ENCODE data around the gene KNOP1. TPM values are rescaled to one million over a fixed set of nuclear protein-coding genes. Genes with fewer than 3 reads are reported as not detected.

KNOP1 gene
- total RNA-seq, 1 donor from 2014 or later = 19.0 TPM

DNA sequence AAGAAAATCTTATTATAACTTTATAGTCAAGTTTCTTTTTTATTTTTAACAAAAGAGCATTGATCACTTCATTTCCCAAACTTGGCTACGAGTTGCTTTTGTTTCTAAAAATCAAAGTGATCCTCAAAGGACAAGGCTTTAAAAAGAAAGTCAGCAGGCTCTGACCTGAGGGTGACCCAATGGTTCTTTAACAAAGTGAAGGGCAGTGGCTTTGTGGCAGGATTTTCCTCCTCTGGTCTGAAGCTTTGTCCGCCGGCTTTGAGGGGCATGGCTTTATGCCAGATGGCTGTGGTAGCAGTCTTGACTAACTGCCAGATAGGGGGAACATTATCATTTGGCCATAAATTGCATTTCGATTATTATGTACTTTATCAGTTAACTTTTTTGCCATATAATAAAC lies 28.5 kb upstream of the KNOP1 start:
- Mint-ChIP-seq H3K4me3 (no peak overlapping the region), H3K4me1 (no peaks in the 10 kb centered on the region), H3K27me3 (no peaks in the 10 kb centered on the region), H3K36me3 (ENCODE audit: low read depth) (no peaks in the 10 kb centered on the region), H3K9me3 (no peaks in the 10 kb centered on the region), H3K27ac (no peak overlapping the region)
- TF ChIP-seq, protein P1, sequence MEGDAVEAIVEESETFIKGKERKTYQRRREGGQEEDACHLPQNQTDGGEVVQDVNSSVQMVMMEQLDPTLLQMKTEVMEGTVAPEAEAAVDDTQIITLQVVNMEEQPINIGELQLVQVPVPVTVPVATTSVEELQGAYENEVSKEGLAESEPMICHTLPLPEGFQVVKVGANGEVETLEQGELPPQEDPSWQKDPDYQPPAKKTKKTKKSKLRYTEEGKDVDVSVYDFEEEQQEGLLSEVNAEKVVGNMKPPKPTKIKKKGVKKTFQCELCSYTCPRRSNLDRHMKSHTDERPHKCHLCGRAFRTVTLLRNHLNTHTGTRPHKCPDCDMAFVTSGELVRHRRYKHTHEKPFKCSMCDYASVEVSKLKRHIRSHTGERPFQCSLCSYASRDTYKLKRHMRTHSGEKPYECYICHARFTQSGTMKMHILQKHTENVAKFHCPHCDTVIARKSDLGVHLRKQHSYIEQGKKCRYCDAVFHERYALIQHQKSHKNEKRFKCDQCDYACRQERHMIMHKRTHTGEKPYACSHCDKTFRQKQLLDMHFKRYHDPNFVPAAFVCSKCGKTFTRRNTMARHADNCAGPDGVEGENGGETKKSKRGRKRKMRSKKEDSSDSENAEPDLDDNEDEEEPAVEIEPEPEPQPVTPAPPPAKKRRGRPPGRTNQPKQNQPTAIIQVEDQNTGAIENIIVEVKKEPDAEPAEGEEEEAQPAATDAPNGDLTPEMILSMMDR (IDR thresholded peaks at IDR 0.05) = no peak
- POLR2A ChIA-PET = no interaction called here
- no peak for ATAC-seq (ENCODE audit: low read depth)
- intact Hi-C loops (cut with micrococcal nuclease) = no loop called here
- CTCF ChIA-PET = no interaction called here
- no peak for DNase-seq

DNA sequence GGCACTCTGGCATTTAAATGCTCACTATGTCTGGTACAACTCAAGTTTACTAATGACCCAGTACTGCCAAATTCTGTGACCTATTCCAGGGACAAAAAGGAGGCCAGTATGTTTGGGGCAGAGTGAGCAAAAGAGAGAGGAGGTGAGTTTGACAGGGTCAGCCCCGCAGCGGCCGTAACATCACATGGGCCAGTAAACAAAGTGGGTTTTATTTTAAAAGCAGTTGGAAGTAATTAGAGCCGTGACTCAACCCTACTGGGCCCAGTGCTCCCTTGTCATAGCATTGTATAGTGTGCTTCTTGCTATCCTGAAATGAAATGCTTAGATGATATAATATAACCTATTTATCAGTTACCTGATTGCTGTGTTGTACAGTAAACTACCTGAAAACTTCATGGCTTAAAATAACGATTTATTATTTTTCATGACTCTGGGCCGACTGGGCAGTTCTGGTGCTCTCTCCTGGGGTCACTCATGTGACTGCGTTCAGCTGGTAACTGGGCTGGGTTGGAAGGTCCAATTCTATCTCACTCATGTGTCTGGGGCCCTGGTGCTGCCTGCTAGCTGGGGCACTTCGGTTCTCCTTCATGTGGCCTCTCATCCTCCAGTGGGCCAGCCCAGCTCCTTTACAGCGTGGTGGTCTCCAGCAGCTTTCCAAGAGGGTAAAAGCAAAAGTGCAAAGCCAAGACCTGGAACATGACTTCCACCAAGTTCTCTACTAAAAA lies 27.4 kb upstream of the KNOP1 start:
- Mint-ChIP-seq H3K27ac (no peak overlapping the region), H3K4me3 (no peak overlapping the region), H3K4me1 (no peaks in the 10 kb centered on the region), H3K36me3 (ENCODE audit: low read depth) (no peaks in the 10 kb centered on the region), H3K27me3 (no peaks in the 10 kb centered on the region), H3K9me3 (no peaks in the 10 kb centered on the region)
- CTCF ChIA-PET = no interaction called here
- TF ChIP-seq, protein P1 (IDR thresholded peaks at IDR 0.05) = no peak
- intact Hi-C loops (cut with micrococcal nuclease) = no loop called here
- POLR2A ChIA-PET = no interaction called here
- DNase-seq = no peak
- ATAC-seq (ENCODE audit: low read depth) = no peak

GRCh38 chr16:19744670-19745069 lies 26.6 kb upstream of the KNOP1 start:
- no peak overlapping the region for H3K4me3 Mint-ChIP-seq
- no peak for ATAC-seq (ENCODE audit: low read depth)
- no peak for DNase-seq
- H3K27me3 Mint-ChIP-seq = no peaks in the 10 kb centered on the region
- no peaks in the 10 kb centered on the region for H3K36me3 Mint-ChIP-seq (ENCODE audit: low read depth)
- TF ChIP-seq, protein P1 (IDR thresholded peaks at IDR 0.05) = no peak
- CTCF ChIA-PET = no interaction called here
- intact Hi-C loops (cut with micrococcal nuclease) = no loop called here
- H3K9me3 Mint-ChIP-seq = no peaks in the 10 kb centered on the region
- POLR2A ChIA-PET = no interaction called here
- H3K4me1 Mint-ChIP-seq = no peaks in the 10 kb centered on the region
- no peak overlapping the region for H3K27ac Mint-ChIP-seq

- intact Hi-C loops (cut with micrococcal nuclease) = no loop called here
- H3K9me3 Mint-ChIP-seq = no peaks in the 10 kb centered on the region
- no peak for ATAC-seq (ENCODE audit: low read depth)
- no peak overlapping the region for H3K4me3 Mint-ChIP-seq
- ChIA-PET POLR2A (no interaction called here), CTCF (no interaction called here)
- TF ChIP-seq, protein P1 (IDR thresholded peaks at IDR 0.05) = no peak
- no peak overlapping the region for H3K27ac Mint-ChIP-seq
- H3K4me1 Mint-ChIP-seq = no peaks in the 10 kb centered on the region
- no peaks in the 10 kb centered on the region for H3K27me3 Mint-ChIP-seq
- H3K36me3 Mint-ChIP-seq (ENCODE audit: low read depth) = no peaks in the 10 kb centered on the region
- no peak for DNase-seq
Observed at GRCh38 chr16:19743816-19744159, 25.8 kb upstream of the KNOP1 start.

- Mint-ChIP-seq H3K27ac (no peak overlapping the region), H3K36me3 (ENCODE audit: low read depth) (no peaks in the 10 kb centered on the region), H3K4me3 (no peak overlapping the region), H3K9me3 (no peaks in the 10 kb centered on the region), H3K27me3 (no peaks in the 10 kb centered on the region), H3K4me1 (no peaks in the 10 kb centered on the region)
- DNase-seq = no peak
- ChIA-PET POLR2A (no interaction called here), CTCF (no interaction called here)
- intact Hi-C loops (cut with micrococcal nuclease) = no loop called here
- TF ChIP-seq, protein P1 (IDR thresholded peaks at IDR 0.05) = no peak
- ATAC-seq (ENCODE audit: low read depth) = no peak
Observed at GRCh38 chr16:19741354-19741753, 23.3 kb upstream of the KNOP1 start.
